HG02981 (cell line): ENCODE data around the gene DMXL2.
"Not testable (repeated sequence)": the region's sequence is repeated elsewhere in the genome, so short reads cannot be mapped to it uniquely, and the experiment has no call there.

Source experiments
- ATAC-seq: cut with Tn5 transposase; IDR thresholded peaks from one replicate; pipeline ENCODE4 v1.9.1; 2021; ENCODE audit warnings: mild to moderate bottlenecking, moderate library complexity; ENCODE audit not compliant: unreplicated experiment

Gene DMXL2

DNA sequence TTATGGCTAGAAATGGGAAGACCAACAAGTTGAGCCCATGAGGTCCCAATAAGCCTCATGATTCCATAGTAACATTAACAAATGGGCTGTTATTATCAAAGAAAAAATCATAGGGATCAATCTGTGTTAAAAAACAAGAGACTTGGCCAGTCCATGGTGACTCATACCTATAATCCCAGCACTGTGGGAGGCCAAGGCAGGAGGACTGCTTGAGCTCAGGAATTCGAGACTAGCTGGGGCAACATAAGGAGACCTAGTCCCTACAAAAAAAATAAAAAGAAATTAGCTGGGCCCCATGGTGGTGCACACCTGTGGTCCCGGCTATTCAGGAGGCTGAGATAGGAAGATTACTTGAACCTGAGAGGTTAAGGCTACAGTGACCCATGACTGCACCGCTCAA is 124.8 kb downstream of the DMXL2 start:
- ATAC-seq, result no peak

DNA sequence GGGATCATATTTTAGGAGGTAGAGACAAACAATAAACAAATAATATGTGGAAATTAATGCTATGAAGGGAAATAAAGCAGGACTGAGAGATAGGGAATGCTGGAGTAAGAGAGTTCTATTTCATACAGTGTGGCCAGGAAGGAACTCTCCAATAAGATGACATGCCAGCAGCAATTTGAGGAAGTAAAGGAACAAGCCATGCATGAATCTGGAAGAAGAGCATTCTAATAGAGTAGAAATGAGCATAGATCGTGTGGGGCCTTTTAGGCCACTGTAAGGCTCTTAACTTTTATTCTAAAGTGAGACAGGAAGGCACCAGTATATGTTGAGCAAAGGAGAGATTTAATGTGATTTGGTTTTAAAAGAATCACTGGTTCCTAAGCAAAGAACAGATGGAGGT is 126.3 kb downstream of the DMXL2 start:
- ATAC-seq, result no peak

DNA sequence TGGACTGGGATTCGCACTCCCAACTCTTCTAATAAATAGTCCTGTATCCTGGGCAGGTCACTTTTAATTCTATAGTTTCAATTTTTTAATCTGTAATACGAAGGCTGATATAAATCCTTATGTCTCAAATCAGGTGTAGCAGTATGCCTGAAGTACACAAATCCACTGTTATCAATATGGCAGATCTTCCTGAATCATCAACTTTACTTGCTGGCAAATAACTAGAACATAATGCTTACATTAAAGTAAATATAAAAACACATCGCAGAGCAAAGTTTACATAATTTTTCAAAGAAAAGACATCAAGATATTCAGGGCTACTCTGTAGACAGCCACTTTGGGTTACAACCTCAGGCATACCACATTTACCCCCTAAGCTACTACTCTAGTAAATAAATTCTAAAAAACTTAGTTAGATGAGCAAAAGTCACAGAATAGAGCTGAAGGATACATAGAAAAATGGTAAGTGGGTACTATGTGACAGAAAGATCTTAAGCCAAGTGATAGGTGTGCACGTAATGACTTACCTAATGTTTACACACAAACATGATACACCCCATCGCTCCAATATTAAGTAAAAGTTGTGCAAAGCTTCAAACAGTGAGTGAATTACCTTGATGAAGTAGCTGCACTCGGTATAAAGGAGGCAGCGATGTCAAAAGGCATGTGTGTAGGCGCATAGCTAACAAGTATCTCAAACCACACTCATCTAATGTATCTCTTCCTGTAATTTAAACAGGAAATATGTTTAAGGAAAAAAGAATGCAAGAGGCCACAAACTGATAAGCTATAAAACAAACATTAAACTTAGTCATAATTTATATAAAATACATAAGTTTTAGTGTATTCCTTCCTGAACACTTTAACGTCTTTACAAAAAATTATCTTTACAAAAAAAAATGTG is 127.9 kb downstream of the DMXL2 start:
- no peak for ATAC-seq

DNA sequence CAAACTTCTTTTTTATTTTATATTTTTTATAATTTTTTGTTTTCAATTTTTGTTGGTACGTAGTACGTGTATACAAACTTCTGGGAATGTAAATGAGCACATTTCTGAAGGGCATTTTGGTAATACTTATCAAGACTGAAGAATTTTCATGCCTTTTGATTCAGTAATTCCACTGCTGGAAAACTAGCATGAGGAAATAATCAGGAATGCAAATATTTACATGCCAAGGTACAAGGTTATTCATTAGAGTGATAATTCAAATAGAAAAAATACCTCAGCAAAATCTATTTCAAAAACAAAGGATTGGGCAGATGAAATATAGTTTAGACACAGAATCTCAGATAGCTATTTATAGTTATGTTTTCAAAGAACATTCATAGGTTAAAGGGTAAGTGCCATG is 128.7 kb downstream of the DMXL2 start:
- ATAC-seq, result no peak

DNA sequence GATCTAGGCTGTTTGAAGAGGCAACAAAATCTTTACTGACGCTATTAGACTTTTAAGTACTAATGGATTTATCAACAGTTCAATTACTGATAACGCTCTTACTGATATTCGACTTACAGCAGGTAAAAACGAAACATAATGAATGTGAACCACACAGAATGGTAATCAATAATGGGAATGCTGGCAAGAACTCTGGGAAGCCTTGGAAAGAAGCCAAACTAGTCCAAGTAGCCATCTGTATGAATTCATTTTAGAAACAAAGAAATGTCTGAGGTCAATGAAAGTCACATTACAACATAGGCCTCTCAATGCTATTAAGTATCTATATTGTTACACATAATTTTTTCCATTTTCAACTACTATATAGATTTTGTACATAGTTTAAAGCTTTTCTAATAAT is 130.0 kb downstream of the DMXL2 start:
- no peak for ATAC-seq

DNA sequence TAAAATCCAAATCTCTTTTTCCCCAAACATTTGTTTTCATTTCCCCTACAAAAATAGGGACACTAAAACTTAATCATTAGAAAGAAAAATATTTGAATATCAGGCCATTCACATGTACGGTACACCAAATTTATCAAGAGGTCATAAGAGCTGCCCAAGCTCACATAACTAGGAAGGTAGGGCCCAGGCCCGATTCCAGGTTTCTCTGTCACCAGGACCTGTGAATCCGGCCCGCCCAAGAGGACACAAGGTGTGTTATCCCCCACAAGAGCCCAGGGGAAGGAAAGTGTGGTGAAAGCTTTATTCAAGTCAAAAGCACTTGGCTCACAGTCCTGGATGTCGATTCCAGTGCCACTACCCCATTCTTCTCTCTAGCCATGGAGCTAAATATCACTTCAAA is 130.6 kb downstream of the DMXL2 start:
- ATAC-seq, result no peak

DNA sequence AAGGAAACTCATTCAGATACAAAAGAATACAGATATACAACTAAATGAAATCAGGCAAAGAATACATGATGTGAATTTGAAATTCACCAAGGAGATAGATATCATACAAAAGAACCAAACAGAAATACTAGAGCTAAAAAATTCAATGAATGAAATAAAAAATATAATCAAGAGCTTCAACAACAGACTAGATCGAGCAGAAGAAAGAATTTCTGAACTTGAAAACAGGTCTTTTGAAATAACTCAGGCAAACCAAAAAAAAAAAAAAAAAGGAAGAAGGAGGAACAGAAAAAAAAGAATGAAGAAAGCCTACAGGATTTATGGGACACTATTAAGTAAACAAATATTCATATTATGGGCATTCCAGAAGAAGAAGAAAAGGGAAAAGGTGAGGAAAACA is 137.8 kb downstream of the DMXL2 start:
- no peak for ATAC-seq

DNA sequence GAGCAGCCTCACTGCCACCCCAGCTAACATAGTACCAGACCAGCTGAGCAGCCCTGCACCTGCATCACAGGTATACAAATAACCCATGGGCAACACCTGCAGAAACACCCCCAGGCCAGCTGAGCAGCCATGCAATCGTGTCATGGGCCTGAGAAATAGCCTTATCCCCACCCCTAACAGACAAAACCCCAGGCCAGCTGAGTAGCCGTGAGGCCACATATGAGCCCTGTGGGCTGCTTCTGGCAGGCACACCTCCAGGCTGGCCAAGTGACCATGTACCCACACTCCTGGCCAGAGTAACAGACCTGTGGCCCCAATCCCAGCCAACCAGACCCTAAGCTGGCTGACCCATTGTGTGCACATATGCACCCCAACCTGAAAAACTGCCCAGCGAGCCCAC is 138.6 kb downstream of the DMXL2 start:
- ATAC-seq, result no peak

DNA sequence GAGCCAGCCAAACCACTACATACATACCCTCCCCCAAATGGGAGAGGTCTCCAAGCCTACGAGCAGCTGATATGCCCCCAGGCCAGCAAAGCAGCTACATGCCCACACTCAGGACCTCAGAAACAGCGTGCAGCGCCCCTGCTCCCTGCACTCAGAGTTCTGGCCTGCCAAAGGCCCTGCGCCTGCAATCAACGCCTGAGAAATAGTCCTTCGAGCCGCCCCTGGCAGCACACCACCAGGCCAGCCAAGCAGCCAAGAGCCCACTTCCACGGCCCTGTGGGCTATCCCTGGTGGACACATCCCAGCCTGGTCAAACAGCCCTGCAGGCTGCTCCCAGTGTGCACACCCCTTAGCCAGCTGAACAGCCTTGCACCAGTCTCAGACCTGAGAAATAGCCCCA is 139.1 kb downstream of the DMXL2 start:
- ATAC-seq, result no peak

DNA sequence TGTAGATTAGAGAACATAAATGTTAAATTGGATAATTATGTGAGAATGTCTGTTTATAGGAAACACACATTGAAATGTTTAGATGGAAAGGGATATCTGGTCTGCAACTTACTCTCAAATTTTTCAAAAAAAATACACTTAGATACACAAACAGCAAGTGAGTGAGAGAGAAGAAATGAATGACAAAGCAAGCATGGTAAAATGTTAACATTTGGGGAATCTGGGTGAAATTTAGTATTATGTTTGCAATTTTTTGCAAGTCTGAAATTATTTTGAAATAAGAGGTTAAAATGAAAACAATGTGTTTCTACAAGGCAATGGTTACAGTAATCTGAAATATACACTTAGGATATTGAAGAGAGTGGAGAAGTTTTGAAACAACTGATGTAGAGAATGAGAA is 146.8 kb downstream of the DMXL2 start:
- no peak for ATAC-seq

DNA sequence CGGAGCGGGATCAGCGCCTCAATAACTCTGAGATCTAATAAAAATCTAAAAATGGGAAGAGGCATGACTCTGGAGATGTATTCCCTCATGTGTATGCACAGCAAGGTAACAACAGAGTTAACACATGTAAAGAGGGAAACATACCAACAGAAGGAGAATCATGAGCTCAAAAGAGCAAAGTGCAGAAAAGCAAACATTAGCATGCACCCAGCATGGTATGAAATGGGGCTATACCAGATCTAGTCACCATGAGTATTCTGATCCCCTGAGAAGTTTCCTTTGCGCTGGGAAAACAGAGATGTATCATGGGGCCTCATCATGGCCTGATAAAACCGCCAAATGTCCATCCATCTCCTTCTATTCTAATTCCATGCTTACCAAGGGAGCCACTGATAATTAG is 152.1 kb downstream of the DMXL2 start:
- ATAC-seq, result no peak

DNA sequence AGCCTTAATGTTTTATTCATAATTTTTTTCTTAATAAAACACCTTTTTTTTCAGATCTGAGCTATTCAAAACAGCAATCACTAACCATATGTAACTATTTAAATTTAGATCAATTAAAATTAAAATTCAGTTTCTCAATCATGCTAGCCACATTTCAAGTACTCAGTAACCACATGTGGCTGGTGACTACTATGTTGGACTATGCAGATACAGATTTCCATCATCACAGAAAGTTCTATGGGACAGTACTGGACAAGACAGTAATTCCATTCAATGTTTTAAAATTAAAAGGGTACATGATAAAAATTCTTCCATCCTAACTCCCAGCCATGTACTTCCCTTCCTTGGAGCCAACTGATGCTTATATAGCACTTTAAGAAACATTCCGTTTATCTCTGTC is 161.8 kb downstream of the DMXL2 start:
- ATAC-seq, result no peak

DNA sequence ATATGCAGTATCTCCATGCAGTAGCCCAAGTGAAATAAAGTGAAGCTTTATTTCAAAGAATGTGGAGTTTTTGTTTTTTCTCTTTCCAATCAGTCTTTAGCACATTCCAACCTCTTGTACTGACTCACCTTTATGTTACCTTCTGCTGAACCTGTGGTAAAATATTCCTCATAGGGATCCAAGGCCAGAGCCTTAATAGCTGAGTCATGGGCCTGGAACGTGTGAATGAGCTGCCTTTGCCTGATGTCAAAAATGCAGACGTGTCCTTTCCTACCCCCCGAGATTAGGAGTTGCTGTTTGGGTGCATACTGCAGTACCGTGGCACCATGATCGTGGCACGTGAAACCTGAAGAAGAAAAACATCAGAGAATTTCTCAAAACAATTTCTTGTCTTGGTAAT is 172.6 kb downstream of the DMXL2 start:
- no peak for ATAC-seq

DNA sequence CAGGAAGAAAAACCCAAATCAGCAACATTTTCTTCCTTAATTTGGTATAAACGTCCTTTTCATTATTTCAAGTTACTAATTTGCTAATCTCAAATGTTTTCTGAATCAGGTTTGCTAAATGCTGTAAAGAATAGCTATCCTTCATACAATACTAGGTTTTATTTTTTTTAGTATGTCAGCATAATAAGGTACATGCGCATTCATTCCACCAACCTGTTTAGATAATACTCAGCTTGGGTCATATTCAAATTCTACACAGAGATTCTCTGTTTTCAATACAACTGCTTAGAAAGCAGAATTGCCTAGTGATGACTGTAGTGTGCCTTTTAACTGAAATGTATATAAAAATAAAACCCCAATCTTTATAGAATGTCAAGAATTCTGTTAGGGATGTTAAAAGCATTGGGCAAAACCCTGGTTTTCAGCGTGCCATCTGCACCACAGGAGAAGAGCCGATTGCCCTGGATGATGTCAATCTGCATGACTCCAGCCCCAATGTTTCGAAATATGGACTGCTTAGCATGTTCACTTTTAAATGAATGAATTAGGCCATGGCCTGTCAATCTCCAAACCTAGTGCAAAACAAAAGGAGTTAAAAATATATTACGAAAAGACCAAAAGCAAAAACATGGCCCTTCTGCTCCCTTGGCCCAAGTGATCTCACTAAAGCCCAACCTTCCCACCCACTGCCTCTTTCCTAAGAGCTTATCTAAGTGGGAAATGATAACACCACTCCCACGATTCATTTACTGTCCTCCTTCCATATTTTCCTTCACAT is 173.8 kb downstream of the DMXL2 start:
- ATAC-seq, result no peak

DNA sequence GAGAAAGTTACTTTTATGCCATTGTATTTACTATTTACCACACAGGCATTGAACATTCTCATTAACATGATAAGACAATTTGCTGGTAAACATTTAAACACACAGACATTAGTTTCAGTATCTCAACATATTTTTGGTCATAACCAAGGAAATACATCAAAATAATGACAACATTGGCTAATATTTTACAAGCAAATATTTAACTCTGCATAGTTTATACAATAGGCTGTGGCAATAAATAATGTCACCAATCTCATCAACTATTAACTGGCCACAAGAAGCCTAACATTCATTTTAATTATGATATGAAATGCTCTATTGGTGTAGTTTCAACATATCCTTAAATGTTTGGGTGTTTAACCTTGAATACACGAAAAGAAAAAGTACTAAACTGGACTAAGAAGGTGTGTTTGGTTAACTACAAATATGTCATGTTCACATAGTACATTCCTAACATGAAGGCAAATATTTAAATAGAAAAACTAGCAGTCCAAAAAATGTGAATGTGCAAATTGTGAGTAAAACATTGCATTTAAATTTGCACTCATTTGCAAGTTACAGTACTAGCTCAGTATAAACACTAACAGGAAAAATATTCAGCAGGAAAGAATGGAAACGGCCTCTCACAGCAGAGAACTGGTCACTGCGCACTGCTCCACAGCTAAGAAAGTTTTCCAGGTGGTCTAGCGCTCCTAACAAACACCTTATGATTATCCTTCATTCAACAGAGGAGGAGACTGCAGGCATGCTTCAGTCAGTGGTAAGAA is 174.5 kb downstream of the DMXL2 start:
- ATAC-seq, result no peak

DNA sequence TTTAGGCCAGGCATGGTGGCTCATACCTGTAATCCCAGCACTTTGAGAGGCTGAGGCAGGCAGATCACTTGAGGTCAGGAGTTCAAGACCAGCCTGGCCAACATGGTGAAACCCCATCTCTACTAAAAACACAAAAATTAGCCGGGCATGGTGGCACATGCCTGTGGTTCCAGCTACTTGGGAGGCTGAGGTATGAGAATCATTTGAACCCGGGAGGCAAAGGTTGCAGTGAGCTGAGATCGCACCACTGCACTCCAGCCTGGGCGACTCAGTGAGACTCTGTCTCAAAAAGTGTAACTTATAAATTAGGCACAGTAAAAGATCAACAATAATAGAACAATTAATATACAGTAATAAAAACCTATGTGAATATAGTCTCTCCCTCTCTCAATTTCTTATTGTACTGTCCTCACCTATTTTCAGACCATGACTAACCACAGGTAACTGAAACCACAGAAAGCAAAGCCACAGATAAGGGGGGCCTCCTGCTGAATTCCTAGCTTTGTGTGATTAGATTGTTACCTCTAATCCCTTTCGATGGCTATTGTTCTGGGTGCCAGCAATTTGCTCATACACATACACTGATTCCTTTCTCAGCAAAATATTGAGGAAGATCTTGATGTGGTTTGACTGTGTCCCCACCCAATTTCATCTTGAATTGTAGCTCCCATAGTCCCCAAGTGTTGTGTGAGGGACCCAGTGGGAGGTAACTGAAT is 176.4 kb downstream of the DMXL2 start:
- ATAC-seq, result not testable (repeated sequence)

DNA sequence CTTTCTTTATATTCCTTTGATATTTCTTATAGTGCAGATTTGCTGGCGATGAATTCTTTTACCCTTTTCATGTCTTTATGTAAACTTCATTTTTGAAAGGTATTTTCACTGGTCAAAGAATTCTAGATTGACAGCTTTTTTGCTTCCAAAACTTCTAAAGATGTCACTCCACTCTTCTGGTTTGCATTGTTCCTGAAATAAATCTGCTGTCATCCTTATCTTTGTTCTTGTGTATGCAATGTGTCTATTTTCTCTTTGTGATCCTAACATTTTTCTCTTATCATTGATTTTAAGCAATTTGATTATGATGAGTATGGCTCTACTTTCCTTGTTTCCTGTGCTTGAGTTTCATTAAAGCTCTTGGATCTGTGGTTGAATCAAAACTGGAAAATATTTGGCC is 177.8 kb downstream of the DMXL2 start:
- ATAC-seq, result no peak

DNA sequence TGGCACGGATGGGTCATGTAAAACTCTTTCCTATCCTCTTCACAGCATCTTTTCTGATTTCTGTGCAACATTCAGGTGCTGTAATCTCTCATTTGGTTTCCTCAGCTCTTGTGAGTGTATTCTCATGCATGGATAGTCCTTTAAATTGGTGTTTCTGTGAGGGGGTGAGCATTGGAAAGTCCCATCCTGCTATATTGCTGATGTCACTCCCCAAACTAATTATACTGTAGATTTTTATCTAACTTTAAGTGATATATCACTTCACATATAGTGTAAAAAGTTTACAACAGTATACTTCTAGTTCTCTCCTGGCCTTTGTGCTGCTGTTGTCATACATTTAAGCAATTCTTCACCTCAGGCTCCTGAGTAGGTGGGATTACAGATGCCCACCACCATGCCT is 178.5 kb downstream of the DMXL2 start:
- no peak for ATAC-seq

DNA sequence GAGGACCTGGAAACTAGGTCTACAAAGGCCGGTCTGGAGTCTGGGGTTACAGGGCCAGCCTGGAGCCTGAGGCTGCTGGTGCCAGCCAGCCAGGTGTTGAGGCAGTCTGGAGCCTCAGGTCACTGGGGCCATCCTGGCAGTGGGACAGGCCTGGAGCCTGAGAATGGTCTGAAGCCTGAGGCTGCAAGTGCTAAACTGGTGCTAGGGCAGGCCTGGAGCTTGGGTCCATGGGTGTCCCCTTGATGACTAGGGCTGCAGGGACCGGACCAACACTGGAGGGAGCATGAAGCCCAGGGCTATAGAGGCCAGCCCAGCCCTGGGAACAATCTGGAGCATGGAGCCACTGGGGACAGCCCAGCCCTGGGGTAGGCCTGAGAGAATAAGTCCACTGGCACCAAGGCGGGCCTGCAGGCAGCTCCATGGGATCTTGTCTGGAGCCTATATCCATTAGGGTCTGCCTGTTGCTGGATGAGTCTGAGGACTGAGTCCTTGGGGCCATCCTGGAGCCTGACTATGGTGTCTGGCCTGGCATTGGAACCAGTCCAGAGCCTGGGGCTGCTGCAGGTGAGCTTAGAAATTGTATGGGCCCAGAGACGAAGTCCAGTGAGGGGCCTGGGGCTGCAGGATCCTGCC is 179.2 kb downstream of the DMXL2 start:
- no peak for ATAC-seq

DNA sequence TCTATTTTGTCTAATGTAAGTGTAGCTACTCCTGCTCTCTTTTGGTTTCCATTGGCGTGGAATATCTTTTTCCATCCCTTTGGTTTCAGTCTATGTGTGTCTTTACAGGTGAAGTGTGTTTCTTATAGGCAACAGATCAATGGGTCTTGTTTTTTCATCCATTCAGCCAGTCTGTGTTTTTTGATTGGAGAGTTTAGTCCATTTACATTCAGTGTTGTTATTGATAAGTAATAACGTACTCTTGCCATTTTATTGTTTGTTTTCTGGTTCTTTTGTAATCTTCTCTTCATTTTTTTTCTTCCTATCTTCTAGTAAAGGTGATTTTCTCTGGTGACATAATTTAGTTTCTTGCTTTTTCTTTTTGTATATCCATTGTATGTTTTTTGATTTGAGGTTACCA is 184.0 kb downstream of the DMXL2 start:
- no peak for ATAC-seq
